ENCODE measurements around the gene ZNF555. TPM values are rescaled to one million over a fixed set of nuclear protein-coding genes. Genes with fewer than 3 reads are reported as not detected.
"Not testable (repeated sequence)": the region's sequence is repeated elsewhere in the genome, so short reads cannot be mapped to it uniquely, and the experiment has no call there.

ZNF555 gene
- total RNA-seq, 1 experiment from 2014 or later: 3.4 TPM

DNA sequence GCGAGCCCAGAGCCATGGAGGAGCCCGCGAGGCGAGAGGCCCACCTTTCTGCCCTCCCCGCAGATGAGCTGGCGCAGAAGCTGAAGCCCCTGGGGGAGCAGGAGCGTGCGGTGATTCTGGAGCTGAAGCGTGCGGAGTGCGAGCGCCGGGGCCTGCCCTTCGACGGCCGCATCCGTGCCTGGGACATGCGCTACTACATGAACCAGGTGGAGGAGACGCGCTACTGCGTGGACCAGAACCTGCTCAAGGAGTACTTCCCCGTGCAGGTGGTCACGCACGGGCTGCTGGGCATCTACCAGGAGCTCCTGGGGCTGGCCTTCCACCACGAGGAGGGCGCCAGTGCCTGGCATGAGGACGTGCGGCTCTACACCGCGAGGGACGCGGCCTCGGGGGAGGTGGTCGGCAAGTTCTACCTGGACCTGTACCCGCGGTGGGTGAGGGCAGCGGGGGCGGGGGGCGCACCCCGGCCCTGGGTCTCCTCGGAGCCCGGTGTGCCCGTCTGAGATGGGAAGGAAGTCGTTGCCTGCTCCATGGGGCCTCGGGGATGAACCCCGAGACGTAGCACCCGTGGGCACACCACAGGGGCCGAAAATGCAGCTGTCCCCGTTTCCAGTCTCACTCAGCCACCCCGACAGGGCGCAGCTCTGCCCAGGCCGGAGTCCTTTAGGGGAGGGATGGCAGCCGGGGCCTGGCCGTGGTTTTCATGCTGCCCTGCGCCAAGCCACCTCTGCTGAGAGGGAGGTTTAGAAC lies 33.7 kb upstream of the ZNF555 start:
- DNase-seq (ENCODE audit: low read depth): no peak

DNA sequence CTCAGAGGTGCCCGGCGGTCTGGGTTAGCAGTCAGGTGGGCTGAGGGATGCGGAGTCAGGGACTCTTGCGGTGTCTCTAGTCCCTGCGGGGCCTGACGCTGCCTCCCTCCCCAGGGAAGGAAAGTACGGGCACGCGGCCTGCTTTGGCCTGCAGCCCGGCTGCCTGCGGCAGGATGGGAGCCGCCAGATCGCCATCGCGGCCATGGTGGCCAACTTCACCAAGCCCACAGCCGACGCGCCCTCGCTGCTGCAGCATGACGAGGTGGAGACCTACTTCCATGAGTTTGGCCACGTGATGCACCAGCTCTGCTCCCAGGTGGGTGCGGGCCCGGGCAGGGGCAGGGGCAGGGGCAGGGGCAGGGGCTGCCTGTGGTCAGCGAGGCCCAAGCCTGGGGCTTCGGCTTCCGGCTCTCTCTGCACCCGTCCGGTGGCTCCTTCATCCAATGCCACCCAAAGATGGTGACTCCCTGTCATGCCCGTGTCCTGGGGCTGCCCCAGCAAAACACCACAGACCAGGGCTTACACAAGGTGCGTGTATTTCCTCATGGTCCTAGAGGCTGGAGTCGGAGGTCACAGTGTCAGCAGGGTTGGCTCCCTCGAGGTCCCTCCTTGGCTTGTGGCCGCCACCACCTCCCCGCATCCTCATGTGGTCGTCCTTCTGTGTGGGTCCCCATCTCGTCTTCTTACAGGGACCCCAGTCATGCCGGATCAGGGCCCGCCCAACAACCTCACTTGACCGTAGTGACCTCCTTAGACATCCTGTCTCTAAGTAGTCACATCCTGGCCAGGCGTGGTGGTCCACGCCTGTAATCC lies 32.9 kb upstream of the ZNF555 start:
- no peak for DNase-seq (ENCODE audit: low read depth)

DNA sequence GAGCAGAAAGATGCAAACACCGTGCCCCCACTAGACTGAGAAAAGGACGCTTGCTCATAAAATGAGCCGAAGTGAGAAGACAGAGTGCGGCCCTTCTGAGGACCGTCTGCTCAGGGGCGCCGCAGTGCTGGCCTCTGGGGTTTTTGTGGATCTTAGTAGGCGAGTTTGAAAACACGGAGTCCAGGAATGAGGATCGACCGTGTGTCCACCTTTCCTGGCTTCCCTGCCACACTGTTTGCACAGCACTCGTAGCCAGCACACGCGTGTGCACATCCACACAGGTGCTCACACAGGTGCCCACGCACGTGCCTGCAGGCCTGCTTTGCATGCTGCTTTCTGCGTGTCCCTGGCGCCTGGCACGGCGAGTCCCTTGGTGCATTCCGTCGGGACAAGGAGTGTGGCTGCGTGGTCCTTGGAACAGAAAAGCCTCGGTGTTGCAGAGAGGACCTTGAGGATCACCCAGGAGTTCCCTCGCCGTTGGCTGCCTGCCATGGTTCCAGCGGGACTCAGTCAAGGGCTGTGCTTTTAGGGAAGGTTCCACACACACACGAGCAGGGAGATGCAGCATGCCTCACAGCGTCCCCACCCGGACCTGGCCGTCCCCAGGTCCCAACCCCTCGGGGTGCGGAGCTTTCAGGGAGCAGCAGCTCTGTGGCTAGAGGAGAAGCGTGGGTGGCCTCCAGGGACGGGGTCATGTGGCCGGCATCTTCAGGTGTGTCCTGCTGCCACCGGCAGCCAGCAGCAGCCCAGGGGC lies 31.7 kb upstream of the ZNF555 start:
- DNase-seq (ENCODE audit: low read depth): no peak

DNA sequence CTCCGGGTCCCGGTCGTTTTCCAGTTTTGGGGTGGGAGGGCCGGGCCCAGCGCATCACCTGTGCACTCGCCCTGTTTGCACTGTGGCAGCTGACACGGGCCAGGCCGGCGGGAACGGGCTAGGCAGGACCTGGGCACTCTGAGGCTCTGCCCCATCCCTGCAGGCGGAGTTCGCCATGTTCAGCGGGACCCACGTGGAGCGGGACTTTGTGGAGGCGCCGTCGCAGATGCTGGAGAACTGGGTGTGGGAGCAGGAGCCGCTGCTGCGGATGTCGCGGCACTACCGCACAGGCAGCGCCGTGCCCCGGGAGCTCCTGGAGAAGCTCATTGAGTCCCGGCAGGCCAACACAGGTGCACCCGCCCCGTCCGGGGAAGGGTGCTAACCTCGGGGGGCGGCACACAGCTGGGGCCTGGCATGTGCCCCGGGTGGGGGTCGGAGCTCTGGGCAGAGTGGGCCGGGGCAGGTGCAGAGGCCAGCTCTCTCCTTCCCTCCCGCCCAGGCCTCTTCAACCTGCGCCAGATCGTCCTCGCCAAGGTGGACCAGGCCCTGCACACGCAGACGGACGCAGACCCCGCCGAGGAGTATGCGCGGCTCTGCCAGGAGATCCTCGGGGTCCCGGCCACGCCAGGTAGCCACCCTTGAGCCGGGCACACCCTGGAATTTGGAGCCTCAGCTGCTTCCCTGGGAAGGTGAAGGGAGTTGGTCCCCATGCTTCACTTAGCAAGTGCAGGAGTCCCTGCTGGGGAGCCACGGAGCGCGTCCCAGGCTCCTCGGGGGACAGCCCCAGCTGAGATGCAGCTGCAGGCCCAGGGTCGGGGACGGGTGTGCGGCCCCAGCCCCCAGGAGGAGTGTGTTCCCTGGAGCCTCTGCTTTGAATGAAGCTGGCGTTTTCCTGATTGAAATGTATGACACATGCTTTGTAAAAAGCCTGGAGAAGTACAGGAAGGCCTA lies 30.9 kb upstream of the ZNF555 start:
- no peak for DNase-seq (ENCODE audit: low read depth)

DNA sequence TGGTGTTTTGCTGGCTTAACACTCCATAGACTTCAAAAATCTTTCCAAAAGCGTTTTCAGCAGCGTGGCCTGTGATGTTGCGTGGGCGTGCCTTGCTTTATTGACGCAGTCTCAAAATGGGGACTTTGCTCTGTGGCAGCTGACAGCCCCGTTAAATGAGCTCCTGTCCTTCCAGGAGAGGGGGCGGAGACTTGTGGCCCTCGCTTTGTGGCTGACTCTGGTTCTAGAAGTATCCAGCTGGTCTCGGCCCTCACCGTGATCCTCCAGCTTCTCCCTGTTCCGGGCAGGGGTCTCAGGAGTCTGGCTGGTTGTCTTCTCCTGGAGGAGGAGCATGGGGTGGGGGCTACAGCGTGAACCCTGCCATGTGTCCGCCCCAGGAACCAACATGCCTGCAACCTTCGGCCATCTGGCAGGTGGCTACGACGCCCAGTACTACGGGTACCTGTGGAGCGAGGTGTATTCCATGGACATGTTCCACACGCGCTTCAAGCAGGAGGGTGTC lies 30.0 kb upstream of the ZNF555 start:
- no peak for DNase-seq (ENCODE audit: low read depth)

DNA sequence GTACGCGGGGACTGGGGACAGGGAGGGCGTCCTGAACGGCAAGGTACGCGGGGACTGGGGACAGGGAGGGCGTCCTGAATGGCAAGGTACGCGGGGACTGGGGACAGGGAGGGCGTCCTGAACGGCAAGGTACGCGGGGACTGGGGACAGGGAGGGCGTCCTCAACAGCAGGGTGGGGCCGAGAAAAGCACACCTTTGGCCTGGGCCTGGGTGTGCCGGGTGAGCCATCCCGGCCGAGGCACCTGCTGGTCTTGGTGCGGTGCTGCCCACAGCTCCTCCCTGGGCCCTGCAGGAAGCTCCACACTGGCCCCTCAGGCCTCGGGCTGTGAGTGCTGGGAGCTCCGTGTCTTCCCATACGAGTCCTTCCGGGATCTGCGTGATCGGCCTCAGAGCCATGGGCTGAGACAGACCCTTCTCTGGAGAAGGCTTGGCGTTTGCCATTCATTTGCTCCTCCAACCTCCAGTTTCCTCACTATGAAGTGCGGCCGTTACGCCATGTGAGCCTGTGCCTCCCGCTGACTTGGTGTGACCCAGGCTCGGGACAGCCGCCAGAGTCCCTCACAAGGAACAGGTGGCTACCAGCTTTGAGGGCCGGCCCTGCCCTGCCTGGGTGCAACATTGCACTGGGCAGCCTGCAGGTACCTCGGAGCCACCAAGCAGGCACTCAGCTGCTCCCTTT lies 29.4 kb upstream of the ZNF555 start:
- no peak for DNase-seq (ENCODE audit: low read depth)

DNA sequence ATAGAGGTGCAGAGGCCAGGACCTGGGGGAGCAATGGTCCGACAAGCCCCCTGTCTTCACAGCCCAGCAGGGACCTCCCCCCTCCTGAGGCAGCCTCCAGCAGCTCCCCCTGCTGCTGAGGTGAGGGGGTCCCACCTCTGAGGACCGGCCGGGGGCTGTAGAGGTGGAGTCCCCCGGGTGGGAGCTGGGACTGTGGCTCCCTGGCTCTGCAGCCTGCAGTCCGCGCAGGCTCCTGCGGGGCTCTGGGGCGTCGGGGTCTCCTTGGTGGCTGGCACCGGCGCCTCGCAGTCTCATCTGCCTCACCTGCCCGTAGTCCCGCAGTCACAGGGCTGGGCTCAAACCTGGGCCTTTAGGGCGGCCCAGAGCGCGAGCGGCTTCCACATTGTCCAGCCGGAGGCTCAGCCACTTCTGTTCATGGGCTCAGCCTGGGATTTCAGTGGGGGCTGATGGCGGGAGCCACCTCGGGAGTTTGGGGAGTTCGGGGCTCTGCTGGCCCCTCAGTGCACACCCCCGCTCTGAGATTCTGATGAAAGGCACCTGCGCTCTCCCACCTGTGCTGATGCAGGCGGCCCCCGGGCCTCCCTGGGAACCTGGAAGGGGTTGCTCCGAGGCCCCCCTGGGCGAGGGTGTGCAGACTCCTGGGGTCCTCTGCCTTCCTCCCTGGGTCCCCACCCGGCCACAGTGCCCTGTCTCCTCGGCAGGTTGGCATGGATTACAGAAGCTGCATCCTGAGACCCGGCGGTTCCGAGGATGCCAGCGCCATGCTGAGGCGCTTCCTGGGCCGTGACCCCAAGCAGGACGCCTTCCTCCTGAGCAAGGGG lies 28.7 kb upstream of the ZNF555 start:
- DNase-seq (ENCODE audit: low read depth): no peak

DNA sequence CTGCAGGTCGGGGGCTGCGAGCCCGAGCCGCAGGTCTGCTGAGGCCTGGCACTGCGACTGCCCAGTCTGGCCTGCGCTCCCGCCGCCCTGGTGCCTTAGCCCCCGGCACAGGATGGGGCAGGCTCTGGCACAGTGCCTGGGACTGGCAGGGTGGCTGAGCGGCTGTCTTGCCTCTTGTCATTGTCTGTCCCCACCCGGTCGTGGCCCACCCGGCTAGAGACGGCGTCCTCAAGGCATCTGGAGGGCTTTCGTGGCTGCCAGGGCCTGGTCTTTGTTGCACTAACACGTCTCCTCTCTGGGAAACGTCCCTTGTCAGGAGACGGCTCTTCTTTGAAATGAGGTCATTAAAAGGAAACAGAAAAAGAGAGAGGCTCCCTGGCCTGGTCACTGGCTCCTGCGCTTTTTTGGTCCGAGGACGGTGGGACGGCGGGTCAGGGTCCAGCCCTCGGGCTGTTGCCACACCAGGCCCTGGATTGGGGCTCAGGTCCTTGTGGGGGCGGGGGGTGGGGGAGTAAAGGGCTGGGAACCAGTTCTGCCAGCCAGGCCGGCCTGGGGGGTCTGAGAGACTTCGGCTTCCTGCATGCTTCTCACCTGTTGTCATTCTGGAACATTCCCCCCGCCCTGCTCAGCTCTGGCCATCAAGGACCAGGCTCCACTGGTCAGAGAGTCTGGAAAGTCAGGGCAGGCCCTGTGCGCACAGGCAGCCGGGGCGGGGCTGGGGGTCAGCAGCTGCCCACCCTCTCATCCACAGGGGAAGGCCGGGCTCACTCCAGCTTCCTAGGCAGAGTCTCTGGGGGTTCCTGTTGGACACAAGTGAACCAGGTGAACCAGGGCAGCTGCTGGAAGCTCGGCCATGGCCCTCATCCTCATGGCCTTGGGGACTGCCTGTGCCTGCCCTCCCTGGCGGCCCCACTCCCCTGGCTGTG lies 27.8 kb upstream of the ZNF555 start:
- DNase-seq (ENCODE audit: low read depth): no peak

DNA sequence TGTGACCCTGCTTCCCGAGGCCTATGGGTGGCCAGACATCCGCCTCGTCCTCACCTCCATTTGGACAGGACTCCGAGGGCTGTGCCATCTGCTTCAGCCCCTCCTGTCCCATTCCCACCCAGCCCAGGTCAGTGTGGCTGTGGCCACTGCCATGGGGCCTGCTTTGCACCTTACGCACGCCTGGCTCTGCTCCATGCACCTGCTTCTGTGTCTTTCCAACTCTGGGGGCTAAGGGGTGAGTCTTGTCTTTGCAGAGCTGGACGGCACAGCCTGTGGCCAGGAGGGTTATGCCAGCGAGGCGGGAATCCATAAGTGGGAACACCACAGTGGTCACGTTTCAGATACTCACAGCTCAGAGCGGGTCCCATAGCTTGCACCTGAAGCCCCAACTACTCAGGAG lies 26.8 kb upstream of the ZNF555 start:
- no peak for DNase-seq (ENCODE audit: low read depth)

DNA sequence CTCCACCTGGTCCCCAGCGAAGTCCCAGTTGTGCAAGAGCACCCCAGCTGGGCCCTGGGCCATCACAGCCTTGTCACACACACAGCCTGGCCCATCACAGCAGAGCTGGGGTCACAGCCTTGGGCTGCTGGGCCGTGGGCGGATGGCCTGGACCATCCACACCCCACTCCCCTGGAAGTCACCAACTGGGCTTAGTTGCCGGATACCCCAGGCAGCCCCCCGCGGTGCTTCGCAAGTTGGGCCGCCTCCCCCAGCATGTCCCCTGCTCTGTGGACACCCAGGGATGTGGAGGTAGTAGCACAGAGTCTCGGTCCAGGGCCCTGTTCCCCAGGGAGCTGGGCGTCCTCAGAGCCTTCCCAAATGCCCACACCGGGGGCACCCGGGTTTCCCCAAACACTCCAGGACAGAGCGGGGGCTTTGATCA lies 26.1 kb upstream of the ZNF555 start:
- no peak for DNase-seq (ENCODE audit: low read depth)

DNA sequence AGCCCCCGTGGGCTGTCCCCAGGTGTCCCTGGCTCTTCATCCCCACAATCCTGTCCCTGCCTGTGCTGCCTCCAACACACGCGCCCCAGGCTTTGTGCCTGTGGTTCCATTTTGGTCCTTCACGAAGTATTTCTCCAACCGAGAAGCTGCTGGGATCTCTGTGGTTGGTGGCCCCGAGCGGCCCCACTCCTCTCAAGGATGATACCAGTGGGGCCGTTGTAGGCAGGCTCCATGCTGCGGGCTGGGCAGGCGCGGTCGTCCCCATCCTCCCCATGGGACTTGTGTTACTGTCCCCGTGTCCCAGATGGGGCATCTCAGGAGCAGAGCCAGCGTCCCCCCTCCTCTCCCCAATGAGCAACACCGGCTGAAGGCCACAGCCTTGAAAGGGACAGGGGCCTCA lies 25.4 kb upstream of the ZNF555 start:
- no peak for DNase-seq (ENCODE audit: low read depth)

DNA sequence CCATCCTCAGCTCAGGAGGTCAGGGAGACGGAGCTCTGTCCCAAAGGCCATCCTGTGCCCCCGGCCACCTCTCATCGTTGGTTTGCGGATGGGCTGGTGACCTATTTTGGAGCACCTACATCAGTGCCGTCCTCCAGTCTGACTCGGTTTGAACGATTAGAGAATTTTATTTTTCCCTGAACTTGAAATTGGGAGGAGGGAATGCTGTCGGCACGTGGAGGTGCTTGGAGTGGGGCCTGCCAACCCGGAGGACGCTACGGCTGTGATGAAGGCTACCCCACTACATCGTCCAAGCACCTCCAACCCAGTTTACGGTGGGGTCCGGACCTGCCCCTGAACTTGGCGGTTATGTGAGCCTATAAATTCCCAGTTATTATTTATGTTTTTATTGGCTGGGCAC lies 24.6 kb upstream of the ZNF555 start:
- no peak for DNase-seq (ENCODE audit: low read depth)

DNA sequence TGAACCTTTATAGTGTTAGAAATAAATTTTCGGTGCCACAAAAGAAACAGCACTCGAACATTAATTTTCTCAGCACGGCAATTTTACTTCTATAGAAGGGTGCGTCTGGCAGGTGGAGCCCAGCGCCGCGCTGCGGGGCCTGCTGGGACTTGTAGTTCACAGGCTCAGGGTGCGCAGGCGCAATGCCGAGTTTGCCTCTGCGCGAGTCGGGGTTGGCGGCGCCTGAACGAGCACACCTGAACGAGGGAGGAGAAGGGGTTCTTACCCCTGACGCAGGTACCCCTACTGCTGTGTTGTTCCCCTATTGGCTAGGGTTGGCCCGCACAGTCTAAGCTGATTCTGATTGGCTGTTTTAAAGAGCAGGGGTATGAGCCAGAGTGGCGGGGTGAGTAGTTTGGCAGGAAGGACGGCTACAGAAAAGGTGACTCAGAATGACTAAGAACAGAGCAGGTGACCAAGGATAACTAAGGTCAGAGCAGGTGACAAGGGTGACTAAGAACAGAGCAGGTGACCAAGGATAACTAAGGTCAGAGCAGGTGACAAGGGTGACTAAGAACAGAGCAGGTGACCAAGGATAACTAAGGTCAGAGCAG lies 23.9 kb upstream of the ZNF555 start:
- not testable (repeated sequence) for DNase-seq (ENCODE audit: low read depth)

DNA sequence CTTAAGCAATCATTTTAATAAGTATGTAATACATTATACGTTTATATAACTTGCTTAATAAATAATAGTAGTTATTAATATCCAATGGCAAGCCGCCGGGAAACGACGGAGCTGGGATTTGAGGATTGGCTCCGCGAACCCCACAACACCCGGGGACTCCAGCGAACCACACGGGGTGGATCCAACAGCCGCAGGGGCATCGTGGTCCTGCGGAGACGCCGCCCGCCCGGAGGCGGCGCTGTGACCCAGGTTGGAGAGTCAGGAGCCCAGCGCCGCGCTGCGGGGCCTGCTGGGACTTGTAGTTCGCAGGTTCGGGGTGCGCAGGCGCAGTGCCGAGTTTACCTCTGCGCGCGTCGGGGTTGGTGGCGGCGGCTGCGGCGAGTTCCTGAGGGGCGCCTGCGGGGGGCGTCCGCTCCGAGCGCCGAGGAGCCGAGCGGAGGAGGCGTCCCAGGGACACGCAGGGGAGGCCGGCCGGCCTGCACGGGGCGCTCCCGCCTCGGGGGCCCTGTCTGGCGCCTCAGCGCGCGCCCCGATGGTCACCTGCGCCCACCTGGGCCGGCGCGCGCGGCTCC lies 21.6 kb upstream of the ZNF555 start, which contains the start of gene ZNF554:
Gene ZNF554 (plus strand): TSS at position 329 of the 572 bp plus-strand sequence. CDS start 204 bp downstream, at position 533.
- DNase-seq (ENCODE audit: low read depth): peak; percentile 97

DNA sequence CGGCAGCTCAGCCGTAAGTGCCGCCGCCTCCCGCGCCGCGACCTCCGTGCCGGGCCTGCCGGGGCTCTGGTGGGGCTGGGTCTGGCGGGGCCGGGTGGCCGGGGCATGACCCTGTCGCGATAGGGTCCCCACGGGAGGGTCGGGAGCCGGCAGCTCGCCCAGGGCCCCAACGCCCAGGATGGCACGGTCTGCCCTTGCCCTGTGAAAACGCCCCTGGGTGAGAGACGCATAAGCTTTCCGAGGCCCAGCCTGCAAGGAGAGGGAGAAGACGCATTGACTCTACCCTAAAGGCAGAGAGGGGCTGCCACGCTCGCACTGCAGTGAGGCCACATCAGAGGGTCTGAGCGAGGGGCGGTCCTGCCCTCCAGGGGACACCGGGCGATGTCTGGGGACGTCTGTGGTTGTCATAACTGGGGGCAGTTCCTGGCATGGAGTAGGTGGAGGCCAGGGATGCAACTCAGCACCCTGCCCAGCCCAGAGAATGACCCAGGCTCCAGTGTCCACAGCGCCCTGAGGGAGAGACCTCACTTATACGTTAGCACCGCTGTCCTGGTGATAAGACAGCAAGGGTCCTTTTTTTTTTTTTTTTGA lies 21.1 kb upstream of the ZNF555 start:
- no peak for DNase-seq (ENCODE audit: low read depth)

DNA sequence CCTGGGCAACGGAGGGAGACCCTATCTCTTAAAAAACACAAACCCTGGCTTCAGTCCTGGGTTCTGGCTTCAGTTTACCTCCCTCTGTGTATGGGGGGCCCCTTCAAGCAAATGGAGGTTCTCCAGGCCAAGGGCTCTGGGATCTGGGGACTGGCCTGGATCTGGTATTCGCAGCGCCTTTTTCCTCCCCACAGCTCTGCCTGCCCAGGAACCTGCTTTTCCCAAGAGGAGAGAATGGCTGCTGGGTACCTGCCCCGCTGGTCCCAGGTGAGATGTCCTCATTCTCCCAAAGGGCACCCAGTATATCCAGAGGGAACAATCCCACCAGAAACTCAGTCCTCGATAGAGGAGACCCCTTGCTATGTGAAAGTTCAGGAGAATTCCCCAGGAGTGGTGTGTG lies 18.4 kb upstream of the ZNF555 start:
- no peak for DNase-seq (ENCODE audit: low read depth)

DNA sequence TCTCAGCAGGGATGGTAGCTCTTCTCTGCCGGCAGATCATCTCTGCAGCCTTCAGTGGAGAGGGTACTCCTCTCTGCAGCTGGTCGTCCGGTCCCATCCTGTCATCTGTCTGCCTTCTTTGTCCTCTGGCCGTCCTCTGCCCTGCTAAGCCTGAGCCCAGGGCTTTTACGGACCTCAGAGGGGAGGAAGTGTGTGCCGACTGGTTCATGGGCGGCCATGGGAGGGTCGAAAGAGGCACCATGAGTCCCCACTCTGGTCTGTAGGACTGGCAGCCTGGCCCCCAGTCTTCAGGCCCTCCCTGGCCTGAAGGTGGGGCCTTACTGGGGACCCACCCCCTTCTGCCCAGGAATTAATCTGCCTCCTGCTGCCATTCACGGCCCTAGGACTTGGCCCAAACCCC lies 17.6 kb upstream of the ZNF555 start:
- no peak for DNase-seq (ENCODE audit: low read depth)
